HG02938 (cell line): ENCODE data around the gene TMOD1.
"Not testable (repeated sequence)": the region's sequence is repeated elsewhere in the genome, so short reads cannot be mapped to it uniquely, and the experiment has no call there.

Source experiments
- ATAC-seq: cut with Tn5 transposase; IDR thresholded peaks from one replicate; pipeline ENCODE4 v1.9.1; 2021; ENCODE audit warnings: mild to moderate bottlenecking, moderate library complexity; ENCODE audit not compliant: unreplicated experiment

Gene TMOD1

GRCh38 chr9:97501177-97501971 is at the start of gene TMOD1:
TMOD1 (plus strand) TSS chr9:97501666; CDS start chr9:97524189, 22,523 bp downstream.
- ATAC-seq = peak; percentile 38

DNA sequence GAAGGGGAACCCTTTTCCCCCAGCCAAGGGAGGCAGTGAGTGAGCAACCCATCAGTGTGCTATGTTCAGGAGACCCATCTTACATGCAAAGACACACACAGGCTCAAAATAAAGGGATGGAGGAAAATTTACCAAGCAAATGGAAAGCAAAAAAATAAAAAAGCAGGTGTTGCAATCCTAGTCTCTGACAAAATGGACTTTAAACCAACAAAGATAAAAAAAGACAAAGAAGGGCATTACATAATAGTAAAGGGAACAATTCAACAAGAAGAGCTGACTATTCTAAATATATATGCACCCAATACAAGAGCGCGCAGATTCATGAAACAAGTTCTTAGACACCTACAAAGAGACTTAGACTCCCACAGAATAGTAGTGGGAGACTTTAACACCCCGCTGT is 47.9 kb upstream of the TMOD1 start:
- not testable (repeated sequence) for ATAC-seq

- ATAC-seq = not testable (repeated sequence)
Measured at GRCh38 chr9:97456841-97457240, 44.6 kb upstream of the TMOD1 start.

- ATAC-seq = no peak
Measured at GRCh38 chr9:97459326-97459725, 42.1 kb upstream of the TMOD1 start.

DNA sequence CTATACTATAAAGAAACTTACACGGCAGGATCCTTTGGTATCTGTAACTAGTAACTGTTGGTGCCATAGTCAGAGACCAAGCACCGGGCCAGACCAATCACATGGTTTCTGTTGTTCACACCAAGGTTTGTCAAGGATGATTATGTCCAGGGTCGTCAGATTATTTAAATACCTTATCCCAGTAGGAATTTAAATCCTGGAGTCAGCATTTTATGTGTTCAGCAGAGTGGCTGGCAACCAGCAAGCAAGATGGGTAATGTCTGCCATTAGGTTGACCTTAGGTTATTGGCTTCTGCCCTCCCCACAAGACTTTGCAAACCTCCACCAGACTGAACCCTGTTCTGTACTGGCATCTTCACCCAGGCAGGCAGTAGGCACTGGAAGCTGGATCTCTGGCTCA is 39.3 kb upstream of the TMOD1 start:
- ATAC-seq = no peak

DNA sequence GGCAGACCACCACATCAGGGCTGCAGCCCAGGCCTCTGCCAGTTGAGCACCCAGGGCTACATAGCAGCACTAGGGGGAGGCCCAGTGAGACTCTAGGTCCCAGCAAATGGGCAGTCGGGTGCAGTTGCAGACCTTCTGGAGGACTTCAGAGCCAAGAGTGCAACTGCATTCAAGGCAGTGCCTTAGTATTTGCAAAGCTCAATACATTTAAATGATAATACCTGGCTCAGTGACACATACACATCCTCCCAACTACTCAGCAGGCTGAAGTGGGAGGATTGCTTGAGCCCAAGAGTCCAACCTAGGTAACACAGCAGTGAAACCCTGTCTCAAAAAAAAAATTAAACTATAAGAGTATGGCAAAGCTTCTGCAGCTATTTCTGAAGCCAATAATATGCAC is 38.6 kb upstream of the TMOD1 start:
- no peak for ATAC-seq

DNA sequence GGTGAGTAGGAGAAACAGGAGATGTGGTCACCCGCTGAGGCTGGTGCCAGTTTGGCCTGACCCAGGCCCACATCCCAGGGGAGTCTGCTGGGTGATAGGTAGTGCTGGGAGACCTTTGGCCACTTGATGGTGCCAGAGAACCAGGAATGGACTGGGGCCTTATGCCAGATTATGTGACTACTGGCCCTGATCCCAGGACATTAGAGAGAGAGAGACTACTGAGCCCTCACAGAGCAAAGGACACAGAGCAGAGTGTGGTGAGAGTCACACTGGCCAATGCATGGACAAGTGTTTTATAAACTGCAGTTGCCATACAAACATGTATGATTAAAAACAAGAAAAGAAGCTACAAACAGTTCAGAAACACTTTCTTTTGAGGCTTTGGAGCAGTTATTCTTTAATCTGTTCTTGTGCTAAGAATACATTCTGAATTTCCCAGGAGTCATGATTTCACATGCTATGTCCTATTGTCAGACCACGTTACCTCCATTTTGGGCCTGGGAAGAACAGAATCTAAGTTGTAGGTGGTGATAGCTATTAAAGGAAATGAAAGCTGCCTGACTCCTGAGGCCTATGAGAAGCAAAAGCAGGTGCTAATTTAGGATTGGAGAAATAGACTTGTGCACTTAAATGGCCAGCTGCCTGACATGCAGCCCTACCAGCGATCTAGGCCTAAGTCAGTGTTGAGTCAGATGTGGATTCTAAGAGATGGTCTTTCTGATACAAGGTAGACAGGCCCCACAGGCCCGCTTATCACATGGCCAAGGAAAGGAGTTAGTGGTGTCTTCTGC is 32.6 kb upstream of the TMOD1 start:
- ATAC-seq = peak; percentile 64

GRCh38 chr9:97470076-97470475 is 31.4 kb upstream of the TMOD1 start:
- no peak for ATAC-seq

GRCh38 chr9:97473717-97474116 is 27.7 kb upstream of the TMOD1 start:
- no peak for ATAC-seq

DNA sequence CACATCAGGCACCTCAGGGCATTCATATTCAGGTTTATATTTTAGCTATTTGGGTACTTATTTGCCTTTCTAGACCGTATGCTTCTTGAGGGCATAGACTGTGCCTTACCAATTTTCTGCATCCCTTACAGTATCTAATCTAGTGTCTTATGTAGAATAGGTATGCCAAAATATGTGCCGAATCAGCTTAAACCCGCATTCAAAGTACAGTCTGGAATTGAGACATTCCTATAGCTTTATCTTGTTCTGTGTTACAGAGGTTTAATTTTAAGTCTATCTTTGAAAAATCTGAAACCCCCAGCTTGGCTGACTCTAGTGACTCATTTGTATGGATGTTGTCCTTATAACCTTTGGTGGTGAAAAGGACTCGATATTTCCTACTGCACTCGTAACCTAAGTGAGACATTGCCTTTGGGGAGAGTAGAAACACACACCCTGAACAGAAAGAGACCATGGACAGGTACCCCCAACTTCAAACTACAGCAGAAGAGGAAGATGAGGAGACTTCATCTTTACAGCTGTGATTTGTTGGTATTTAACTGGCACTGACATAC is 27.0 kb upstream of the TMOD1 start:
- ATAC-seq = no peak

GRCh38 chr9:97475059-97475458 is 26.4 kb upstream of the TMOD1 start:
- no peak for ATAC-seq

DNA sequence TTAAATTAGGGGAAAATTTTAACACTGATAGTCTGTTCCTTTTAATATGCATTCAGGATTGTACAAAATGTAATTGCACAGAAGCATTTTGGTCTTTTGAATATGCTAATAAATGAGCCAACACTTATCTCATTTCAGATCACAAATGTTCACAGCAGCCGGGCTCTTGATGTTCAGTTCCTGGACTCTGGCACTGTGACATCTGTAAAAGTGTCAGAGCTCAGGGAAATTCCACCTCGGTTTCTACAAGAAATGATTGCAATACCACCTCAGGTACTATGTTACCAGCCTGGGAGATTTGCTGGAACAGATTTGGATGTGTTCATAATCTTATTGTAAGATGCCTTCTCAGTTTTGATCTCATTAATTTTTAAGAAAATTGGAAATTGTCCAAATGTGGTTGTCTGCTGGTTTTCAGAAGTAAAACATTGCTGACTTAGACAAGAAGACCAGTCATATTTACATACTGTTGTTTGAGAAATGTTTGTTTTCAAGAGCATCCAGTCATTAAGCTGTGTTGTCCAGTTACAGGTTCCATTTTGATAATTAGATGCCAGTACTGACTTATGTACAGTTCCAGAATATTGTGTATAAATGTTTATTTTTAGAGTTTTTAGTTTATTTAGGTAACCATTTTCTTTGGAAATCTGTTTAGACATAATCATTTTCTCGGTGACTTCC is 23.0 kb upstream of the TMOD1 start:
- no peak for ATAC-seq

DNA sequence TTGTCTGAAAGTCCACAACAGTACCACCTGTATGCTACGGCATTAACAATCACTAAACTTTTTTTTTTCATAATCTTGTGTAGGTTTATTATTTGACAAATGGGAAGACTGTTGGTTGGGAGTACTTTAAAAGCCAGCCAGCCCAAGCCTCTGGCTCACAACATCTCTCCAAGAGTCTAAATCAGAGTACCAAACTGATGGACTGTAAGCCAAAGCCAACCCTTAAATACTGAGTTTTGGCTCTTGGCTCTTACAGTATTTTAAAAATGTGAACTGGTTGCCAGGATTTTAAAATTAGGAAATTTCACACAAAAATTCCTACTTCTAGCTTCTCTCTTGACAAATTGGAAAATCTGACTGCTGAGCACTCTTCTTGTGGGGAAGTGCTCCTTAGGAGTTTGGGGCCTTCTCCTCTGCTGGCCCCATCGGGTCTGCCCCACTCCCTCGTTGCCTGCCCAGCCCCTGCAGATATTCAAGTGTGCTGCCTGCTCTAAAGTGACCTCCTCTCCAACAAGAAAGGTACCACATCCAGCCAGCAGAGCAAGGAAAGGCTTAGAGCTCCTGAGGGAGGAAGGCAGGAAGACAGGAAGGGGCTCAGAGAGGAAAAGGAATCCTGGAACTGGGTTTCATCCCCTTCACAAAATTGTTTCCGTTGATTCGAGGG is 21.8 kb upstream of the TMOD1 start:
- ATAC-seq = no peak

DNA sequence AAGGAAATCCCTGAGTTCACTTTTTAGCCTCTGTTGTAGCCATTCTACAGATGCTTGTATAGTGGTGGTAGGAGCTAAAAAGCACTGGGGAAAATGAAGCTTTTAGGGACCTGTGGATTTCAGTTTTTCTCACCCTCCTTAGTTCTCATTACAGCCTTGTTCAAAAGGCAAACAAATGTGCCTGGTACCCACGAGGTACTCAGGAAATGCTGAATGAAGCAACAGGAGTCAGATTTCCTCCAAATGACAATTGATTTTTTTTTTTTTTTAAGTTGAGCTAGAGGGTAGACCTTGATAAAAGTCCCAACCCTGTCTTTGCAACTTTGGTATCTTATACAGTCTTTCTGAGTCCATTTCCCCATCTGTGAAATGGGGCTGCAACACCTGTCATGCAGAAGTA is 21.3 kb upstream of the TMOD1 start:
- ATAC-seq = no peak

GRCh38 chr9:97480749-97481148 is 20.7 kb upstream of the TMOD1 start:
- no peak for ATAC-seq

GRCh38 chr9:97484134-97484533 is 17.3 kb upstream of the TMOD1 start:
- ATAC-seq = no peak

GRCh38 chr9:97487107-97487506 is 14.4 kb upstream of the TMOD1 start:
- ATAC-seq = no peak

- ATAC-seq = no peak
Measured at GRCh38 chr9:97487861-97488260, 13.6 kb upstream of the TMOD1 start.

DNA sequence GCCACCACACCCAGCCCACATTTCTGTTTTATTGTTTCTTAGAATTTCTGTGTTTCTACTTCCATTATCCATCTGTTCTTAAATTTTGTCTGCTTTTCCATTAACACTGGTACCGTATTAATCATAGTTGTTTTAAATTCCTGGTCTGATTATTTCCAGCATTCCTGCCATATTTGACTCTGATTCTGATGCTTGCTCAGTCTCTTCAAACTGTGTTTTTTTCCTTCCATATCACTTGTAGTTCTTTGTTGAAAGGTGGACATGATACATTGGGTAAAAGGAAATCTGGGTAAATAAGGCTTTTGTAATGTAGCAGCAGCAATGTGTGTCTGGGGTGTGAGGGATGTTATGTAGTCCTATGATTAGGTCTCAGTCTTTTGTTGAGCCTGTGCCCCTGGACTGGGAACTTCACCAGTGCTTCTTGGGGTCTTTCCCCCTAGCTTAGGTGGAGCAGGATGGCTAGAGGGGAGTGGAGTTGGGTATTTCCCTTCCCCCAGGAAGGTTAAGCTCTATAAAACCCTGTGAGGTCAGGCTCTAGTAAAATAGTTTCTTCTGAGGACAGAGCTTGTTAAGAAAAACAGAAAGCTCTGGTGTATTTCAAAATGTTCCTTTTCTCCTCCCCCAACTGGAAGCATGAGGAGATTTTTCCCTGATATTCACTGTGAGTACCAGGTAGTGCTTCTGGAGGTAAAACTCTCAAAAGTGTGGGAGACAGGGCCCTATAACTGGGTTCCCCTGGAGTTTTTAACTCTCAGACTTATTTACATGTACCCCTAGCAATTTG is 10.1 kb upstream of the TMOD1 start:
- ATAC-seq = no peak
